Measurements from ENCODE around the gene ATCAY.
A peak's percentile ranks its signal among the peaks of the same experiment; 100 is the strongest.

The ATCAY gene, protein sequence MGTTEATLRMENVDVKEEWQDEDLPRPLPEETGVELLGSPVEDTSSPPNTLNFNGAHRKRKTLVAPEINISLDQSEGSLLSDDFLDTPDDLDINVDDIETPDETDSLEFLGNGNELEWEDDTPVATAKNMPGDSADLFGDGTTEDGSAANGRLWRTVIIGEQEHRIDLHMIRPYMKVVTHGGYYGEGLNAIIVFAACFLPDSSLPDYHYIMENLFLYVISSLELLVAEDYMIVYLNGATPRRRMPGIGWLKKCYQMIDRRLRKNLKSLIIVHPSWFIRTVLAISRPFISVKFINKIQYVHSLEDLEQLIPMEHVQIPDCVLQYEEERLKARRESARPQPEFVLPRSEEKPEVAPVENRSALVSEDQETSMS

DNA sequence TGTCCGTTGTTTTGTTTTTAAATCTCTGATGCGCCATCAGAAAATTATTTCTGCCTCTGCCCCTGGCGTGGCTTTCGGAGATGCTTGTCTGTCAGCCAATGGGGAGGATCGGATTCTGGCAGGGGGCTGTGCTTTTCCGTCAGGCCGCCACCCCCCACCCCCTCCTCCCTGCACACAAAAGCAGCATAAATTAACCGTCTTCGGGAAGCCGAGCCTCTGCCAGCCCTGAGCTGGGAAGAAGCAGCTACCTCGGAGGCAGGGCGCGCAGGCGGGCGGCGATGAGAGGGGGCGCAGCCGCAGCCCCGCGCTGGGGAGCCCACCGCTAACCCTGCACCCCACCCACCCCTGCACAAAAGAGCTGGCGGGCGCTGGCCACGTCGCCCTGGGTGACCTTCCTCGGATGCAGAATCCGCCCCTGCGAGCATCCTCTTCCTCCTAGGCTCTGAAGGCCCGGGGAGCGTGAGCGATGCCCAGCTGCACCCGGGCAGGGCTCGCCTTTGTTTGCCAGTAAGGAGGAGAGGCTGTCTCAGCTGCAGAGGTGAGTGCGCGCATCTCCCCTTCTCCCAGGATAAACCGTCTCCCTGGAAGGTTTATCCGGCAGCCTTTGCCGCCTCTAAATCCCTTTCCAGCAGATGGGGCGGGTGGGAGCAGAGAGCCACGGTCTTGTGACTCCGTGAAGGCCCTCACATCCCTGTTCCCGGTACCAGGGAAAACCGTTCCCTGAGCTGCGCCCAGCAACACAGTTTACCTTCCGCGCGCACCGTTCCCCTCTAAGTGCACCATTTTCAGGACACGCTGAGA is at the start of gene ATCAY:
Gene ATCAY, plus strand, starts transcription at position 215 of the 801 bp plus-strand sequence. CDS start 5,083 bp downstream, outside the sequence.
- no peak for DNase-seq (ENCODE audit: low spot score)

DNA sequence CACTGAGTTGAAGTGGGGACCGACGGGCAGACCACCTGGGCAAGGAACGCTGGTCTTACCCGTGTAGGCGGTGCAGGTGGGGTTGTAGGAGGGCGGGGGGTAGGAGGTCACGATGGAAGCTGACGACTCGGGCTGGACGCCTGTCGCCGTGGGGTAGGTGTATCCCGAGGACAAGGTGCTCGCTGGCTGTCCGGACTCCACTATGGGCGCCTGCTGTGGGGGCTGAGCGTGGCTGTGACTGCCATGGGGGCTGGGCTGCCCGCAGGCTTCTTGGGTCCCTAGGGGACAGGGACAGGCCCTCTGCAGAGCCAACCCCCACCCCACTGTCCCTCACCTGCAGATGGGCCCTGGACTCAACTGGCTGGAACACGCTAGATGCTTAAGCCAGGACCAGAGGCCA is 48.9 kb upstream of the ATCAY start:
- DNase-seq (ENCODE audit: low spot score) = no peak

DNA sequence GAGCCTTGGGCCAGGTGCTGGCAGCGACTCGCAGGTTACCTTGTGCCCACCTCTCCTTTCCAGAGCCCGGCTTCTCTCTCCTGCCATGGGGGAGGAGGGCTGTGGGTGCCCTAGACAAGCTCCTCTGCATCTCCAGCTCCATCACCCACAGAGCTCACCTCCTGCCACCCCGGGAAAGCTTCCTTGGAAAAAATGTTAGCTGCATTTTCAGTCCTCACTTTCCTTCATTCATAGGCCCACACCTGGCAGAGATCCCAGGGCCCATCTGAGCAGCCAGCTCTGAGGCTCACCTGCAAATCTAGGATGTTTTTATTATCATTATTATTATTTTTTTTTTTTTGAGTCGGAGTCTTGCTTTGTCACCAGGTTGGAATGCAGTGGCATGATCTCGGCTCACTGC is 48.5 kb upstream of the ATCAY start:
- no peak for DNase-seq (ENCODE audit: low spot score)

DNA sequence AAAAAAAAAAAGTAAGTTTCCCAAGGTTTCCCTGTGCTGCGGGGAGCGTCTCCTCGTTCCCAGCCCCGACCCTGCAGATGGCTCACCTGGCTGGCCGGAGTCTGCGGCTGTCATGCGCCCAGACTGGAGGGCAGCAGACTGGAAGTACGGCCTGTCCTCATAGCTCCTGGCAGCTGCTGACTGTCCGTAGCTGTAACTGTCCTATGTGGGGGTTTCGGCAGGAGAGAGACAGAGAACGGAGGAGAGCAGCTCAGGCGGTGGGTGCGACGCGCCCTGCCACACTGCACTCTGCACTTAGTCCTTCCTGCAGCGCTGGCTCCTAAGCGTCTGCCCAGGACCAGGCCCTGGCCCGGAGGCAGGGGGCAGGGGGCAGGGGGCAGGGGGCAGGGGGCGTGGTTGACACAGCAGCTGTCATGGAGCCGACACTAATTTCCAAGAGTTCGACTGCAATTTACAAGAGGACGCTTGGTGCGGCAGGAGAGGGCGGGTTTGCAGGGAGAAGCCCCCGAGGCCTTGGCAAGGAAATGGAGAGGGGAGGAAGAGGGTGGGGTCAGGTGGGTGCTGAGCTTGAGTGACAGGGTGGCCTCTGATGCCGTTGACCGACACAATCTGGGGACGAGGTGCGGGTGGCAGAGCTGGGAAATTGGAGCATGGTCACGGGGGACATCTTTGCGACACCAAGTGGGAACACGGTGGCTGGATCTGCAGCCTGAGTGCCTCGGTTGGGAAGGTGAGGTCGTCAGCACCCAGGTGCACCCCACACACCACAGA is 46.7 kb upstream of the ATCAY start:
- no peak for DNase-seq (ENCODE audit: low spot score)

DNA sequence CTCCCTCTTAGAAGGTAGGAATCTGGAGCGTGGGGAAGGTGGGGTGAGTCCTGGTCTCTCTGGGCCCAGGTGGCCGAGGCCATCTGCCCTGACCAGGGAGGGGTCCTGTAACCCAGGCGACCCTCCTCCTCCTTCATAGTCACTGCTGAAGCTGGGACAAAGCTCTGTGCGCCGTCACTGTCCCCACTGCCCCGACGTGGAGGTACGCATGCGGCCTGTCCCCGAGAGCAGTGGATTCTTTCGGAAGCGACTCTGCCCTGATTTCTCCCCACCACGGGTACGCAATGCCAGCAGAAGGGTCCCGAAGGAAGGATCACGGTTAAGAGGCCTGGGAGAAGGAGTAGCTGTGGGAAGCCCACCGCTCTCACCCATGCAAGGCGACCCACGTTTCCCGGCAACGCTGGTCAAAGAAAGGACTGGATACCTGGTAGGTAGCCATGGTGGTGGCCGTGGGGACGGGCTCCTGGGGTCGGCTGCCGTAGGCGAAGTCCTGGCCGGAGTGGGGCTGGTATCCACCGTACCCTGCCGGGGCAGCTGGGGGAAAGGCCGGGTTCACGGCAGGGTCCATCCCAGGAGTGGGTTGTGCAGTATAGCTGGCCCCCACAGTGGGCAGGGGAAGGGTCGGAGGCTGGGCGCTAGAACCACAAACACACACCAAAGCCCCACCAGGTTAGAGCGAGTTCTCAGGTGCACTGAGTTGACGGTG is 46.0 kb upstream of the ATCAY start:
- no peak for DNase-seq (ENCODE audit: low spot score)

DNA sequence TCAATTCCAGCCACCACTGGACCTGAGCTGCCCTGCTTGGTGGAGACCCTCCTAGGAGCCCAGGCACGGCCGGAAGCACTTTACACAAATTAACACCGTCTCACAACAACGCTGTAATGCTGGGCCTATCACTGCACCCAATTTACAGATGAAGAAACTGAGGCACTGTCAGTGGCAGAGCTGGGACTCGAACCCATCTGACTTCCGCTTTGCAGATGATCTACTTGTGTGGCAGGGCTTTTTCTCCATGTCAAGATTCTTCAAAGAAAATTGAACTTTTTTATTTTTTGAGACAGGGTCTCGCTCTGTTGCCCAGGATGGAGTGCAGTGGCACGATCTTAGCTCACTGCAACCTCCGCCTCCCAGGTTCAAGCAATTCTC is 45.4 kb upstream of the ATCAY start:
- DNase-seq (ENCODE audit: low spot score) = no peak

DNA sequence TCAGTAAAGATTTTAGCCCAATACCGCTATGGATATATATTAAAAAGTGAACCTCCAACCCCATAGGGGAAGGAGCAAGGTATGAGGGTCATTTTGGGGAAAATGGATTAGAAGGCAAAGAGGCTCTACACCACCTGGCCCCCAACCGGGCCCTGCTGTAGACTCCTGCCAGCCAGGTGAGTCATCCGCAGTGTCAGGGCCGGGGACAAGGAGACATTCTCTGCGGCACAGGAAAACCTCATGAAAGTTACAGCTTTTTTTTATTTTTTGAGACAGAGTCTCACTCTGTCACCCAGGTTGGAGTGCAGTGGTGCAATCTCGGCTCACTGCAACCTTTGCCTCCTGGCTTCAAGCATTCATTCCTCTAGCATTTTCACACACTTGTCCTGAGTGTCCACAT is 43.6 kb upstream of the ATCAY start:
- DNase-seq (ENCODE audit: low spot score) = no peak

DNA sequence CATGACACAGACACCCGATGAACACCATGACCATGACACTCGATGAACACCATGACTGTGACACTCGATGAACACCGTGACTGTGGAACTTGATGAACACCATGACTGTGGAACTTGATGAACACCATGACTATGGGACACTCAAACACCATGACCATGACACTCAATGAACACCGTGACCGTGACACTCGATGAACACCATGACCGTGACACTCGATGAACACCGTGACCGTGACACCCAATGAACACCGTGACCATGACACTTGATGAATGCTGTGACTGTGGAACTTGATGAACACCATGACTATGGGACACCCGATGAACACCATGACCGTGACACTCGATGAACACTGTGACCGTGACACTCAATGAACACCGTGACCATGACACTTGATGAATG is 43.2 kb upstream of the ATCAY start:
- no peak for DNase-seq (ENCODE audit: low spot score)

DNA sequence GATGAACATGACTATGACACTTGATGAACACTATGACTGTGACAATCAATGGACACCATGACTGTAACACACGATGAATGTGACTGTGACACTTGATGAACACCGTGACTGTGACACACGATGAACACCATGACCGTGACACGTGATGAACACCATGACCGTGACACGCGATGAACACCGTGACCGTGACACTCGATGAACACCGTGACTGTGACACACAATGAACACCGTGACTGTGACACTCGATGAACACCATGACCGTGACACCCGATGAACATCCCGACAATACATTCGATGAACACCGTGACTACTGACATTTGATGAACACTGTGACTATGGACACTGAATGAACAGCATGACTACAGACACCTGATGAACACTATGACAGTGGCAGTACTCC is 42.6 kb upstream of the ATCAY start:
- DNase-seq (ENCODE audit: low spot score) = no peak

DNA sequence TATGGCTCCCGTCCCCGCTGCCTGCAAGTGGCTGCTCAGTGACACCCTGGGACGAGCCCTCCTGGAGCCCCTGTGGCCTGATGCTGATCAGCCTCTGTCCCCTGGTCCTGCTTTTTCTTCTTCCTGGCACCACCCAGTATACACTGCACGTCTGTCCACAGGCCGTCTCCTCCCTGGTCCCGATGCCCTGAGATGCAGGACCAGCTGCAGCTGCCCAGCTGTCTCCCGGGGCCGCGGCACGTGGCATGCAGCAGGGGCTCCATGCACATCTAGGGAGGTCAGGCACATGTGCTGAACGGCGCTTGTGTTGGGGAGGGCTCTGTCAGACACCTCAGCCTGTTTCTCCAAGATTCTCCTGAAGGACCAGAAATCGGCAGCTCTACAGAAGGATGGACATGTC is 41.8 kb upstream of the ATCAY start:
- DNase-seq (ENCODE audit: low spot score) = no peak

DNA sequence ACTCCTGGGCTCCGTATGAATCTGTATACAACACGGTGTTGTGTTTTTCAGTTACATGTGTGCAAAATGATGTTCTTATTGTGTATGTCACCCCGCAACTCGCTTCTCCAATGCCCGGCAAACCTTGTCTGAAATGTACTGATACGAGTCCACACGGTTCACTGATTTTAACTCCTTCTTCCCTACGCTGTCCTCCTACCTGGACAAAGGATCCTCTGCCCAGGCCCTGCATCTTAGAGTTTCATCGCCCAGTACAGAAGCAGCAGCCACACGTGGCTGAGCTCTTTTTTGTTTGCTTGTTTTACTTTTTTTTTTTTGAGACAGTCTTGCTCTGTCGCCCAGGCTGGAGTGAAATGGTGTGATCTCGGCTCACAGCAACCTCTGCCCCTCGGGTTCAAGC is 40.5 kb upstream of the ATCAY start:
- DNase-seq (ENCODE audit: low spot score) = no peak

DNA sequence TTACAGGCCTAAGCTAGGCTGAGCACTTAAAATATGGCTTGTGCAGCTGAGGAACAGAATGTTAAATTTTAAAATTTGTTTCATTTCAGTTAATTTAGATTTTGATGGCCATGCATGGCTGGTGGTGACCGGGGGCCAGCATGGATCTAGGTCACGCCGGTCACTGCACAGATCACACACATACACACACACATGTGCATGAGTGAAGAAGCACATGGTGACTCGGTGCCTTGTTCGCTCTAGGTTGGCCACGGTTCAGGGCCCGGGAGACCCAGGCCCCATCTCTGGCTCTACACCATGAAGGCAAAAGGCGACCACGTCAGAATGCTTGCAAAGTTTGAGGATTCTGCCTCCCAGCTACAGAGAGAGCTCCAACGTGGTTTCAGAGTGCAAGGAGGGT is 39.7 kb upstream of the ATCAY start:
- no peak for DNase-seq (ENCODE audit: low spot score)

DNA sequence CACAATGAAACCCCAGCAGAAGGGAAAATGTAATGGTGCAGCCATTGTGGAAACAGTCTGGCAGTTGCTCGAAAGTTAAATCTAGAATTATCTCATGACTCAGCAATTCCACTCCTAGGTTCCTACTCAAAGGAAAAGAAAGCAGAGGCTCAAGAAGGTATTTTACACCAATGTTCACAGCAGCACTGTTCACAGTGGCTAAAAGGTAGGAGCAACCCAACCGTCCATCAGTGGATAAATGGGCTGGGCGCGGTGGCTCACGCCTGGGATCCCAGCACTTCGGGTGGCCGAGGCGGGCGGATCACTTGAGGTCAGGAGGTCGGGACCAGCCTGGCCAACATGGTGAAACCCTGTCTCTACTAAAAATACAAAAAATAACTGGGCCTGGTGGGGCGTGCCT is 37.5 kb upstream of the ATCAY start:
- DNase-seq (ENCODE audit: low spot score) = no peak

DNA sequence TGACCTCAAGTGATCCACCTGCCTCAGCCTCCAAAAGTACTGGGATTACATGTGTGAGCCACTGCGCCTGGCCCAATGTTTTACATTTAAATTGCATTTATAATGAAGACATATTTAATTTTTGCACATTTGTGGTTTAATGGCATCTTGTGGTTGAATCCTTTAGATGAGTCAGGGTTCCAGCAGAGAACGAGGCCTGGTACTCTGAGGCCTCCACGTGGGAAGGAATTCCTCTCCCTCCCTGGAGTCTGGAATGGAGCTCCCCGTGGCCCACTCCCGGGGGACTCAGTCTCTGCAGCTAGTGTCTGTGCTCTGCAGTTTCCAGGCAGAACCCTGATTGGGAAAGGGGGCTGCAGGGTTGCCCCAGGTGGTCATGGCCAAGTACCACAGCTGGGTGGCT is 35.9 kb upstream of the ATCAY start:
- DNase-seq (ENCODE audit: low spot score) = peak; percentile 33

DNA sequence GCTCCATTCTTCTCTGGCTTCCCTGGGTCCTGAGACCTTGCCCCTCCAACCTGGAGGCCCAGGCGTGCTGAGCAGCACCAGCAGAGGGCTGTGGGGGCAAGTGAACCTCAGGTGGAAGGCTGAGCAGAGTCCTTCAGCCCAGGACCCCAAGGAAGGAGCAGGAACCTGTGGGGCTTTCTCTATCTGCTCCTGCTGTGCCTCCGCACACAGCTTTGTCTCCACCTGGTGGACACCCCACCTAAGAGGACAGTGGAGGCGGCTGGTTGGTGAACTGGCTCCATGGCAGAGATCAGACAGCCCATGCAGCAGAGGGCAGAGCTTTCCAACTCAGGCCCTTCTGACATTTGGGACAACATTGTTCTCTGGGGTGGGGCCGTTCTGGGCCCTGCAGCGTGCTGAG is 31.4 kb upstream of the ATCAY start:
- DNase-seq (ENCODE audit: low spot score) = peak; percentile 47

DNA sequence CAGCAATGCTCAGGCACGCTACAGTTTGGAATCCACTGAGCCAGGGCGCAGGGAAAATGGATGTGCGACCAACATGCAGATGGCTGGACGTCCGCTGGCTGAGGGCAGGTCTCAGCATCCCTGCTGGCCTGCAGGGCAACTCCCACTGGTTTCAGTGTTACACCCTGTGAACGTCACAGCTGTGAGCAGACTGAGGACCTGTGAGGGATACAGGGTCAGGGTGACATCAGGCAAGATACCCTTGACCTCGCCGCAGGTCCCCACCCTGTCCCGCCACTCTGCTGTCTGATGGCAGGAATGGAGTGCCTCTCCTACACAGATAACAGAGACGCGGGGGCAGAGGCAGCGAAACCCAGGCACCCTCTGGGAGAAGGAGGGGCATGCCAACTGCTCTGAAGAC is 30.7 kb upstream of the ATCAY start:
- no peak for DNase-seq (ENCODE audit: low spot score)

DNA sequence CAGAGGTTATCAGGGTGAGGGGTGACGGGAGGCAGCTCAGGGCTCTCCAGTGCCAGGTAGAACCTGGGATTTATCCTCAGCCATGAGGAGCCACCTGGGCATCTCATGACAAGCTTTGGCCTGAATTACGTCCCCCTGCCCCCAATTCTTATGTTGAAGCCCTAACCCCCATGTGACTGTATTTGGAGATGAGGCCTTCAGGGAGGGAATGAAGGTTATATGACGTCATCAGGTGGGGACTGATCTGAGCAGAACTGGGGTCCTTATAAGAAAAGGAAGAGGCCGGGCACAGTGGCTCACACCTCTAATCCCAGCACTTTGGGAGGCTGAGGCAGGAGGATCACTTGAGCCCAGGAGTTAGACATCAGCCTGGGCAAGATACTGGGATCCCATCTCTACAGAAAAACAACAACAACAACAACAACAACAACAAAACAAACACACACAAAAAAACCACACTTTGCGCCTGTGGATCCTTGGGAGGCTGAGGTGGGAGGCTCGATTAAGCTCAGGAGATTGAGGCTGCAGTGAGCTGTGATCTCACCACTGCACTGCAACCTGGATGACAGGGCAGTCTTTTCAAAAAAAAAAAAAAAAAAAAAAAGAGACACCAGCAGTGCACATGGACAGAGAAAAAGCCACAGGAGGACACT is 30.0 kb upstream of the ATCAY start:
- no peak for DNase-seq (ENCODE audit: low spot score)

DNA sequence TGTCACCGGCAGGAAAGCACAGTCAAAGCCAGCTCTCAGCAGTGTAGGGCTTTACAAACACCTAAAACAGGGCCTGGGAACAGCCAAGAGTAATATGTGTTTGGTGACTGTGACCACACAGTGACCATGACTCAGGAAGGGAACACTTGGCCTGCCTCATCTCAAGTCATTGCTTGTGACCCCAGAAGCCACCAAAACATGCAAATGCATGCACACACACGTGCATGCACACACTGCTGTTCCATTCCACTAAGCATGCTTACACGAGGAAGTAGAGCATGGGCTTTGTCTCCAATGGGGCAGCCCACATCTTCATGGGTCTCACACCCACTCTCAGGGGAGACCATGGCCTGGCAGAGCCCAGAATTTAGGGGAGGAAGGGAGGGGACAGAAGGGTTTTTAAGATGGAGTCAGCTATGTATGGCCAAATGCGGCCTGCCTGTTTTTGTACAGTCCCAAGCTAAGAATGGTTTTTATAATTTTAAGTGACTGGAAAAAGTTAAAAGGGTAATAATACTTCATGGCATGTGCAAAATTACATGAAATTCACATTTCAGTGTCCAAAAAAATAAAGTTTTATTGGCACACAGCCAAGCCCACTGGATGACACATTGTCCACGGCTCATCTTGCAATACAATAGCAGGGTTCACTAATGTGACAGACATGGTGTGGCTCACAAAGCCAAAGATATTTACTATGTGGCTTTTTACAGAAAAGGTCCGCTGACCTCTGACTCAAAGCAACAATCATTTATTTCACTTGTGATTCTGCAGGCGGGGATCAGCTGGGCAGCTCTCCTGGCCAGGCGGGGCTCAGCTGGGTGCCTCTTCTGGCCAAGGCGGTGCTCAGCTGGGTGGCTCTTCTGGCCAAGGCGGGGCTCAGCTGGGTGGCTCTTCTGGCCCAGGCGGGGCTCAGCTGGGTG is 29.0 kb upstream of the ATCAY start:
- DNase-seq (ENCODE audit: low spot score) = no peak

DNA sequence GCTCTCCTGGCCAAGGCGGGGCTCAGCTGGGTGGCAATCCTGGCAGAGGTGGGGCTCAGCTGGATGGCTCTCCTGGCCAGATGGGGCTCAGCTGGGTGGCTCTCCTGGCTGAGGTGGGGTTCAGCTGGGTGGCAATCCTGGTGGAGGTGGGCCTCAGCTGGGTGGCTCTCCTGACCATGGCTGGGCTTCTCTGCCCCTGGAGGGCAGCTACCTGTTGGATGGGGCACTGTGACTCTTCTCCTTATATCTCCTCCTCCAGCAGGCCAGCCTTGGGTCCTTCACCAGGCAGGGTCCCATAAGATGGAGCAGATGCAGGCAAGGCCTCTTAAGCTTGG is 28.3 kb upstream of the ATCAY start:
- no peak for DNase-seq (ENCODE audit: low spot score)

DNA sequence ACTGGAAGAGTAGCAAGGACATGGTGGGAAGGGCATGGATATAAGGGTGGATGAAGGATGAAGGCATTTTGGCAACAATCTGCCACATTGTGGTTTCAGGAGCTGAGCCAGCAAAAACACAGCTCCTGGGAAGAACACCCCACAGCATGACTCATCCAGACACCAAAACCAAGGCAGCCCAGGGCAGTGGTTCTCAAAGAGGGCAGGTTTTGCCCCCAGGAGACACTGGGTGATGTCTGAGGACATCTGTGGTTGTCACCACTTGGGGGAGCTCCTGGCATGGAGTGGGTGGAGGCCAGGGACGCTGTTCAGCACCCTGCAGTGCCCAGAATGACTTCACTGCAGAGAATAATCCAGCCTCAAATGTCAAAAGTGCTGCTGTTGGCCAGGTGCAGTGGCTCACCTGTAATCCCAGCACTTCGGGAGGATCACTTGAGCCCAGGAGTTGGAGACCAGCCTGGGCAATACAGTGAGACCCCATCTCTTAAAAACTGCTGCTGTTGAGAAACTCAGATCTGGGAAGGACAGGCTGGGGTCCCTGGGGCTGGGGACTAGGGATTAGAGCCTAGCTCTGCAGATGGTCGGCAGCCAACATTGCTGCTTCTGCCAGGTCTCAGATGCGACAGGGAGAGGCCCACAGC is 27.8 kb upstream of the ATCAY start:
- DNase-seq (ENCODE audit: low spot score) = peak; percentile 85

All from COLO829 (cell line).